GM23338 (cell line): Measurements from ENCODE around the gene ARRDC4. TPM values are rescaled to one million over a fixed set of nuclear protein-coding genes. Genes with fewer than 3 reads are reported as not detected.

ENCODE experiments used
- ATAC-seq: fragments of 200-7000 bp; cut with Tn5 transposase; 3 replicates; pipeline ENCODE4 v1.9.1; 2020
- DNase-seq: peaks from one replicate; pipeline ENCODE4 v3.0.0-alpha.2; 2015; ENCODE audit warnings: low spot score
- H2AFZ ChIP-seq: fragments of 200-600 bp; sonication (generic); 2 replicates; pipeline ENCODE4 v1.8.0; 2016; ENCODE audit warnings: antibody characterized with exemption, mild to moderate bottlenecking, moderate library complexity
- H3F3A ChIP-seq: fragments of 200-600 bp; sonication (generic); replicated peaks from 2 replicates; pipeline ENCODE4 v1.8.0; 2017; ENCODE audit warnings: antibody characterized with exemption, mixed run types, low read depth
- H3K27ac ChIP-seq: fragments of 200-600 bp; sonication (generic); 2 replicates; pipeline ENCODE4 v1.6.1; 2016; ENCODE audit warnings: low read depth
- H3K27me3 ChIP-seq: fragments of 200-600 bp; sonication (generic); 2 replicates; pipeline ENCODE4 v1.8.0; 2016; ENCODE audit warnings: mild to moderate bottlenecking, mixed run types, moderate library complexity; ENCODE audit not compliant: insufficient read depth
- H3K36me3 ChIP-seq: fragments of 200-600 bp; sonication (generic); 2 replicates; pipeline ENCODE4 v1.8.0; 2016; ENCODE audit warnings: mild to moderate bottlenecking; ENCODE audit not compliant: insufficient read depth
- H3K4me1 ChIP-seq: fragments of 200-600 bp; sonication (generic); 2 replicates; pipeline ENCODE4 v1.8.0; 2016; ENCODE audit warnings: mild to moderate bottlenecking, moderate library complexity; ENCODE audit not compliant: insufficient read depth
- H3K4me2 ChIP-seq: fragments of 200-600 bp; sonication (generic); 2 replicates; pipeline ENCODE4 v1.7.1; 2017; ENCODE audit warnings: mixed run types
- H3K4me3 ChIP-seq: fragments of 200-600 bp; sonication (generic); 2 replicates; pipeline ENCODE4 v1.6.1; 2016; ENCODE audit warnings: mixed run types
- H3K79me2 ChIP-seq: fragments of 200-600 bp; sonication (generic); replicated peaks from 2 replicates; pipeline ENCODE4 v1.8.0; 2017; ENCODE audit warnings: mild to moderate bottlenecking; ENCODE audit not compliant: insufficient read depth
- H3K9me2 ChIP-seq: fragments of 200-600 bp; sonication (generic); 2 replicates; pipeline ENCODE4 v1.8.0; 2017; ENCODE audit not compliant: insufficient read depth
- H4K20me1 ChIP-seq: fragments of 200-600 bp; sonication (generic); replicated peaks from 2 replicates; pipeline ENCODE4 v1.8.0; 2017; ENCODE audit warnings: mild to moderate bottlenecking; ENCODE audit not compliant: insufficient read depth
- H3K27ac Mint-ChIP-seq: 2 replicates; pipeline ENCODE4 v1.8.0; 2020; ENCODE audit warnings: inconsistent platforms, mild to moderate bottlenecking, moderate library complexity, mixed read lengths
- H3K27me3 Mint-ChIP-seq: 3 replicates; pipeline ENCODE4 v1.8.0; 2022; ENCODE audit warnings: low read depth, mild to moderate bottlenecking, moderate library complexity, mixed read lengths, inconsistent platforms; ENCODE audit not compliant: insufficient read depth, poor library complexity
- H3K36me3 Mint-ChIP-seq: 3 replicates; pipeline ENCODE4 v1.8.0; 2021; ENCODE audit warnings: low read depth, mild to moderate bottlenecking, inconsistent platforms, moderate library complexity, mixed read lengths
- H3K4me1 Mint-ChIP-seq: 3 replicates; pipeline ENCODE4 v1.8.0; 2020; ENCODE audit warnings: mild to moderate bottlenecking, inconsistent platforms, mixed read lengths
- H3K4me3 Mint-ChIP-seq: 3 replicates; pipeline ENCODE4 v1.8.0; 2021; ENCODE audit warnings: moderate library complexity, mild to moderate bottlenecking, inconsistent platforms, mixed read lengths
- H3K9me3 Mint-ChIP-seq: 3 replicates; pipeline ENCODE4 v1.8.0; 2020; ENCODE audit warnings: moderate library complexity, mild to moderate bottlenecking, inconsistent platforms, mixed read lengths
- CREB1 ChIP-seq: fragments of 250-450 bp; sonication (Bioruptor Pico); IDR thresholded peaks from 2 replicates; pipeline ENCODE4 v1.5.0; 2020; ENCODE audit warnings: low read depth, mild to moderate bottlenecking, moderate library complexity
- CTCF ChIP-seq, 2 experiments: fragments of 200-600 bp in 1 of 2; sonication (generic) in 1 of 2; conservative IDR thresholded peaks; 2 replicates each; pipeline versions ENCODE4 v1.5.1 to v1.6.1; 2016 to 2017; ENCODE audit warnings: antibody characterized with exemption in 2 of 2, low read depth in 2 of 2, mild to moderate bottlenecking in 2 of 2, moderate library complexity in 1 of 2
- EZH2 ChIP-seq: fragments of 200-600 bp; sonication (generic); IDR thresholded peaks from one replicate; pipeline ENCODE4 v1.8.0; 2017; ENCODE audit warnings: antibody characterized with exemption, mild to moderate bottlenecking, low read depth; ENCODE audit not compliant: unreplicated experiment
- EZH2phosphoT487 ChIP-seq: fragments of 200-600 bp; sonication (generic); IDR thresholded peaks from one replicate; pipeline ENCODE4 v1.8.1; 2018; ENCODE audit warnings: antibody characterized with exemption; ENCODE audit not compliant: unreplicated experiment
- JUNB ChIP-seq: IDR thresholded peaks from one replicate; pipeline ENCODE4 v1.6.1; 2016; ENCODE audit warnings: antibody characterized with exemption; ENCODE audit not compliant: unreplicated experiment
- NANOG ChIP-seq: IDR thresholded peaks from 2 replicates; pipeline ENCODE4 v1.6.1; 2016; ENCODE audit warnings: antibody characterized with exemption, borderline replicate concordance
- POLR2AphosphoS5 ChIP-seq: IDR thresholded peaks from 2 replicates; pipeline ENCODE4 v1.6.1; 2016; ENCODE audit warnings: antibody characterized with exemption, low read depth
- STAT1 ChIP-seq: IDR thresholded peaks from one replicate; pipeline ENCODE4 v1.6.1; 2016; ENCODE audit warnings: antibody characterized with exemption; ENCODE audit not compliant: unreplicated experiment
- ZNF331 ChIP-seq: fragments of 250-450 bp; sonication (Bioruptor Pico); IDR thresholded peaks from 2 replicates; pipeline ENCODE4 v1.5.0; 2020; ENCODE audit warnings: low read depth, mild to moderate bottlenecking, moderate library complexity
- polyA plus RNA-seq: library from polyadenylated mRNA; unstranded; fragments of >200 nt; fragmentation: Nextera tagmentation; extraction: Ambion mirVana; gene quantifications from 2 replicates; pipeline ENCODE4 v1.2.1, GENCODE V29; 2016
- total RNA-seq: library from RNA; depleted of rRNA; stranded (reverse); fragments of >200 nt; shearing (Covaris generic); gene quantifications from 2 replicates; pipeline ENCODE4 v1.2.3, GENCODE V29; 2014
- TF ChIP-seq, protein P1 (sequence below): IDR thresholded peaks from one replicate; pipeline ENCODE4 v1.6.1; 2018; ENCODE audit warnings: antibody characterized with exemption; ENCODE audit not compliant: unreplicated experiment
- TF ChIP-seq, protein P2 (sequence below): IDR thresholded peaks from 2 replicates; pipeline ENCODE4 v1.6.1; 2016; ENCODE audit warnings: antibody characterized with exemption

Gene ARRDC4
- total and polyA plus RNA-seq, 2 experiments from 2014 or later: 2.0 to 6.9 TPM

- Histone ChIP-seq H3K36me3 (no peaks in the 10 kb centered on the region), H3K4me3 (no peak overlapping the region), H3K79me2 (no peaks in the 10 kb centered on the region), H3K9me2 (no peaks in the 10 kb centered on the region), H3K27me3 (no peaks in the 10 kb centered on the region), H3K4me2 (no peak overlapping the region), H3K27ac (no peak overlapping the region), H3K4me1 (no peaks in the 10 kb centered on the region), H2AFZ (0 out of 2 replicates have a peak overlapping the region, but pooled peaks have one; percentile 25), H4K20me1 (no peaks in the 10 kb centered on the region), H3F3A (no peaks in the 10 kb centered on the region)
- no peaks in the 10 kb centered on the region for H3K36me3 Mint-ChIP-seq
- peak; percentile 27 for DNase-seq
- TF ChIP-seq EZH2phosphoT487 (no peak), CTCF (conservative IDR thresholded peaks at IDR 0.05; ENCODE audit: low read depth in 2 of 2) (peak; percentile 19 to 57; a peak in 3 of 4 replicates), POLR2AphosphoS5 (no peak), ZNF331 (CRISPR knock-in tag) (no peak), CREB1 (CRISPR knock-in tag) (no peak), STAT1 (no peak), NANOG (no peak)
- TF ChIP-seq, protein P1, sequence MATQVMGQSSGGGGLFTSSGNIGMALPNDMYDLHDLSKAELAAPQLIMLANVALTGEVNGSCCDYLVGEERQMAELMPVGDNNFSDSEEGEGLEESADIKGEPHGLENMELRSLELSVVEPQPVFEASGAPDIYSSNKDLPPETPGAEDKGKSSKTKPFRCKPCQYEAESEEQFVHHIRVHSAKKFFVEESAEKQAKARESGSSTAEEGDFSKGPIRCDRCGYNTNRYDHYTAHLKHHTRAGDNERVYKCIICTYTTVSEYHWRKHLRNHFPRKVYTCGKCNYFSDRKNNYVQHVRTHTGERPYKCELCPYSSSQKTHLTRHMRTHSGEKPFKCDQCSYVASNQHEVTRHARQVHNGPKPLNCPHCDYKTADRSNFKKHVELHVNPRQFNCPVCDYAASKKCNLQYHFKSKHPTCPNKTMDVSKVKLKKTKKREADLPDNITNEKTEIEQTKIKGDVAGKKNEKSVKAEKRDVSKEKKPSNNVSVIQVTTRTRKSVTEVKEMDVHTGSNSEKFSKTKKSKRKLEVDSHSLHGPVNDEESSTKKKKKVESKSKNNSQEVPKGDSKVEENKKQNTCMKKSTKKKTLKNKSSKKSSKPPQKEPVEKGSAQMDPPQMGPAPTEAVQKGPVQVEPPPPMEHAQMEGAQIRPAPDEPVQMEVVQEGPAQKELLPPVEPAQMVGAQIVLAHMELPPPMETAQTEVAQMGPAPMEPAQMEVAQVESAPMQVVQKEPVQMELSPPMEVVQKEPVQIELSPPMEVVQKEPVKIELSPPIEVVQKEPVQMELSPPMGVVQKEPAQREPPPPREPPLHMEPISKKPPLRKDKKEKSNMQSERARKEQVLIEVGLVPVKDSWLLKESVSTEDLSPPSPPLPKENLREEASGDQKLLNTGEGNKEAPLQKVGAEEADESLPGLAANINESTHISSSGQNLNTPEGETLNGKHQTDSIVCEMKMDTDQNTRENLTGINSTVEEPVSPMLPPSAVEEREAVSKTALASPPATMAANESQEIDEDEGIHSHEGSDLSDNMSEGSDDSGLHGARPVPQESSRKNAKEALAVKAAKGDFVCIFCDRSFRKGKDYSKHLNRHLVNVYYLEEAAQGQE: no peak
- no peaks in the 10 kb centered on the region for H3K9me3 Mint-ChIP-seq
- H3K4me1 Mint-ChIP-seq: no peaks in the 10 kb centered on the region
- H3K27me3 Mint-ChIP-seq: no peaks in the 10 kb centered on the region
- H3K4me3 Mint-ChIP-seq: no peak overlapping the region
- peak; percentile 54; the same call in 2 of the 3 replicates for ATAC-seq
- no peak overlapping the region for H3K27ac Mint-ChIP-seq
Observed at GRCh38 chr15:97944724-97945123, 15.8 kb upstream of the ARRDC4 start.

GRCh38 chr15:97947465-97948260 lies 12.8 kb upstream of the ARRDC4 start:
- H3K4me2 ChIP-seq: no peak overlapping the region
- no peaks in the 10 kb centered on the region for H3K36me3 ChIP-seq
- H4K20me1 ChIP-seq: no peaks in the 10 kb centered on the region
- no peak overlapping the region for H3K4me3 ChIP-seq
- Mint-ChIP-seq H3K4me1 (no peaks in the 10 kb centered on the region), H3K27me3 (no peaks in the 10 kb centered on the region), H3K4me3 (no peak overlapping the region), H3K9me3 (no peaks in the 10 kb centered on the region), H3K27ac (no peak overlapping the region), H3K36me3 (no peaks in the 10 kb centered on the region)
- no peaks in the 10 kb centered on the region for H3K9me2 ChIP-seq
- H2AFZ ChIP-seq: no peak overlapping the region
- H3F3A ChIP-seq: no peaks in the 10 kb centered on the region
- no peaks in the 10 kb centered on the region for H3K79me2 ChIP-seq
- H3K27me3 ChIP-seq: no peaks in the 10 kb centered on the region
- ATAC-seq (no peak), DNase-seq (no peak)
- H3K27ac ChIP-seq: no peak overlapping the region
- no peaks in the 10 kb centered on the region for H3K4me1 ChIP-seq
- TF ChIP-seq JUNB (no peak), ZNF331 (CRISPR knock-in tag) (no peak), CTCF (conservative IDR thresholded peaks at IDR 0.05; ENCODE audit: low read depth in 2 of 2) (no peak), NANOG (no peak), EZH2phosphoT487 (no peak), POLR2AphosphoS5 (no peak), EZH2 (no peak), STAT1 (no peak)
- TF ChIP-seq, protein P2, sequence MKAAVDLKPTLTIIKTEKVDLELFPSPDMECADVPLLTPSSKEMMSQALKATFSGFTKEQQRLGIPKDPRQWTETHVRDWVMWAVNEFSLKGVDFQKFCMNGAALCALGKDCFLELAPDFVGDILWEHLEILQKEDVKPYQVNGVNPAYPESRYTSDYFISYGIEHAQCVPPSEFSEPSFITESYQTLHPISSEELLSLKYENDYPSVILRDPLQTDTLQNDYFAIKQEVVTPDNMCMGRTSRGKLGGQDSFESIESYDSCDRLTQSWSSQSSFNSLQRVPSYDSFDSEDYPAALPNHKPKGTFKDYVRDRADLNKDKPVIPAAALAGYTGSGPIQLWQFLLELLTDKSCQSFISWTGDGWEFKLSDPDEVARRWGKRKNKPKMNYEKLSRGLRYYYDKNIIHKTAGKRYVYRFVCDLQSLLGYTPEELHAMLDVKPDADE: no peak
